ENCODE data around the gene SIDT2. TPM values are rescaled to one million over a fixed set of nuclear protein-coding genes. Genes with fewer than 3 reads are reported as not detected.

Gene SIDT2
- polyA plus RNA-seq, 1 donor from 2014 or later, result 11.1 TPM

DNA sequence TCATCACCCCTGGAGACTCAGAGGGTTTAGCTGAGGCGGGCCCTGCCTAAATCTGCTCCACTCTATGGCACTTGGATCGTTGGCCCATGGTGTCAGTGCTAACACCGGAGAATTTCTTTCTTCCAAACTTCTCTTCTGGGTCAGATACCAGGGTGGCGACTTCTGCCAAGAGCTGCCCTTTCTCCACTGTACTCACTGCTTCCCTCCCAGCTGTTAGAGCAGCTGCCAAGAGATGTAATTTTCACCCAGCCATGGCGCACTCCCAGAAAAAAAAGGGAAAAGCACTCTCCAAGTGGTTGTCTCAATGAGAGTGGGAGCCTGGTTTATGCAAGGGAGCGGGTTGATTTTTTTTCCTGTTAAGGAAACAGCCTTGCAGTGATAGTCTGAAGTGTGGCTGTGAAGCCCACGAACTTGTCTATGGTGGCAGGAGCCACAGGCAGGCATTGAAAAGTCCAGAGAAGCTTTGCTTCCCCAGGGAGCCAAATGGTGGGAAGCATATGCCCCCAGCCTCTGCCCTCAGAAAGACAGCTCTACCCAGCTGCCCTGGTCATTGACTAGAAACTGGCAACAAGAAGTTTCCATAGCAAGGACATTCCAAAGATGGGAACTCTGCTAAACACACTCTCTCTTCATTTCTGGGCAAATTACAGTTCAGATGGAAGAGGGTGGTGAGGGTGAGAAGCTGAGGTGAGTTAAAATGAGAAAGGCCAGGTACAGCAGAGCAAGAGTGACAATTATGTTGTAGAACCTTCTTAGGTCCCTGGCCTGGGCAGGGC lies 42.6 kb downstream of the SIDT2 start:
- no peak for TF ChIP-seq MXI1 (conservative IDR thresholded peaks at IDR 0.05; ENCODE audit: poor library complexity, severe bottlenecking)
- no peak for TF ChIP-seq RAD21 (conservative IDR thresholded peaks at IDR 0.05)
- H3K79me2 ChIP-seq (replicated peaks; ENCODE audit: insufficient read depth, low read length), result no peaks in the 10 kb centered on the region
- no peak overlapping the region for H3K4me3 ChIP-seq (ENCODE audit: low read length)
- no peaks in the 10 kb centered on the region for H3K36me3 ChIP-seq (ENCODE audit: insufficient read depth, low read length)
- no peaks in the 10 kb centered on the region for H3F3A ChIP-seq (ENCODE audit: insufficient read depth, low read length, poor library complexity, severe bottlenecking)
- no peaks in the 10 kb centered on the region for H4K20me1 ChIP-seq (ENCODE audit: insufficient read depth)
- no peaks in the 10 kb centered on the region for H3K9me3 ChIP-seq (ENCODE audit: low read length)
- H3K9ac ChIP-seq (ENCODE audit: low read length), result no peak overlapping the region
- H3K4me2 ChIP-seq (ENCODE audit: low read length), result no peak overlapping the region
- H3K9me2 ChIP-seq (ENCODE audit: insufficient read depth, low read length), result no peaks in the 10 kb centered on the region
- H3K27me3 ChIP-seq (ENCODE audit: insufficient read depth, low read depth, low read length), result no peaks in the 10 kb centered on the region
- H3K27ac ChIP-seq (ENCODE audit: low read length), result no peak overlapping the region
- no peak overlapping the region for H2AFZ ChIP-seq (ENCODE audit: low read depth, low read length)

DNA sequence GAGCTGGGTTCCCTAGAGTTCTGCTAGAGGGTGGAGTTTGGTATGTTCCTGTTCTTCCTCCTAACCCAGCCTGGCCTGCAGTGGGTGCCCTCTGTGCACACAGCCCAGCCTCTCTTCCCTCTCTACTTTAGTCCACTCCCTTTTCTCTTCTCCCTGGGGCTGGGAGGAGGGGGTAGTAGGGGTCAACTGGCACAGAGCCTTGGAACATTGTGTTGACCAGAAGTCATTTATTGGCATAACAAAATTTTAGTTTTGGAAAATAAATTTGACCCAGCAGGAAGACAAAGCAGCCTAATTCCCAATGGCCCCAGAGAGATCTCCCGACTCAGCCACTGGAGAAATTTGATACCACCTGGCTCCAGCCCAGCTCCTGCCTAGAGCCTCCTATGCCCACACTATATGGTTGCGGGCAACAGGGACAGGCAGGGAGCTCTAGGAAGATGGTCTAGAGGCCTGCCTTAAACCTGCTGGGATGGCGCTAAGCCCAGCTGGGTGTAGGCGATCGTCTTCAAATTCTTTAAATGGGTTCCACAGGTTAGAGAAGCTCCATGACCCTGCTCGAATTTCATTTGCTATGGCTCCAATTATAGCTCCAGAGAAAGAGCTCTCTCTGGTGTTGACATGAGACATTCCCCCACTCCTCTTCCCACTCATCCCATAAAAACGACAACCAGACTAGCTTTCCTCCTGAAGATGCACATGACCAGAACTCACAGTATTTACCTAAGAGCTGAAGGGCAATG lies 43.4 kb downstream of the SIDT2 start:
- TF ChIP-seq, protein P1, sequence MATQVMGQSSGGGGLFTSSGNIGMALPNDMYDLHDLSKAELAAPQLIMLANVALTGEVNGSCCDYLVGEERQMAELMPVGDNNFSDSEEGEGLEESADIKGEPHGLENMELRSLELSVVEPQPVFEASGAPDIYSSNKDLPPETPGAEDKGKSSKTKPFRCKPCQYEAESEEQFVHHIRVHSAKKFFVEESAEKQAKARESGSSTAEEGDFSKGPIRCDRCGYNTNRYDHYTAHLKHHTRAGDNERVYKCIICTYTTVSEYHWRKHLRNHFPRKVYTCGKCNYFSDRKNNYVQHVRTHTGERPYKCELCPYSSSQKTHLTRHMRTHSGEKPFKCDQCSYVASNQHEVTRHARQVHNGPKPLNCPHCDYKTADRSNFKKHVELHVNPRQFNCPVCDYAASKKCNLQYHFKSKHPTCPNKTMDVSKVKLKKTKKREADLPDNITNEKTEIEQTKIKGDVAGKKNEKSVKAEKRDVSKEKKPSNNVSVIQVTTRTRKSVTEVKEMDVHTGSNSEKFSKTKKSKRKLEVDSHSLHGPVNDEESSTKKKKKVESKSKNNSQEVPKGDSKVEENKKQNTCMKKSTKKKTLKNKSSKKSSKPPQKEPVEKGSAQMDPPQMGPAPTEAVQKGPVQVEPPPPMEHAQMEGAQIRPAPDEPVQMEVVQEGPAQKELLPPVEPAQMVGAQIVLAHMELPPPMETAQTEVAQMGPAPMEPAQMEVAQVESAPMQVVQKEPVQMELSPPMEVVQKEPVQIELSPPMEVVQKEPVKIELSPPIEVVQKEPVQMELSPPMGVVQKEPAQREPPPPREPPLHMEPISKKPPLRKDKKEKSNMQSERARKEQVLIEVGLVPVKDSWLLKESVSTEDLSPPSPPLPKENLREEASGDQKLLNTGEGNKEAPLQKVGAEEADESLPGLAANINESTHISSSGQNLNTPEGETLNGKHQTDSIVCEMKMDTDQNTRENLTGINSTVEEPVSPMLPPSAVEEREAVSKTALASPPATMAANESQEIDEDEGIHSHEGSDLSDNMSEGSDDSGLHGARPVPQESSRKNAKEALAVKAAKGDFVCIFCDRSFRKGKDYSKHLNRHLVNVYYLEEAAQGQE (IDR thresholded peaks at IDR 0.05; ENCODE audit: borderline replicate concordance), result no peak
- no peak for TF ChIP-seq RAD21 (conservative IDR thresholded peaks at IDR 0.05)
- Histone ChIP-seq H3K27ac (ENCODE audit: low read length) (no peak overlapping the region), H3K9me3 (ENCODE audit: low read length) (no peaks in the 10 kb centered on the region), H3K36me3 (ENCODE audit: insufficient read depth, low read length) (no peaks in the 10 kb centered on the region), H3K9ac (ENCODE audit: low read length) (no peak overlapping the region), H3F3A (ENCODE audit: insufficient read depth, low read length, poor library complexity, severe bottlenecking) (no peaks in the 10 kb centered on the region), H4K20me1 (ENCODE audit: insufficient read depth) (no peaks in the 10 kb centered on the region), H3K4me2 (ENCODE audit: low read length) (no peak overlapping the region), H3K27me3 (ENCODE audit: insufficient read depth, low read depth, low read length) (no peaks in the 10 kb centered on the region), H3K9me2 (ENCODE audit: insufficient read depth, low read length) (no peaks in the 10 kb centered on the region), H3K4me3 (ENCODE audit: low read length) (no peak overlapping the region), H2AFZ (ENCODE audit: low read depth, low read length) (no peak overlapping the region), H3K79me2 (replicated peaks; ENCODE audit: insufficient read depth, low read length) (no peaks in the 10 kb centered on the region)

DNA sequence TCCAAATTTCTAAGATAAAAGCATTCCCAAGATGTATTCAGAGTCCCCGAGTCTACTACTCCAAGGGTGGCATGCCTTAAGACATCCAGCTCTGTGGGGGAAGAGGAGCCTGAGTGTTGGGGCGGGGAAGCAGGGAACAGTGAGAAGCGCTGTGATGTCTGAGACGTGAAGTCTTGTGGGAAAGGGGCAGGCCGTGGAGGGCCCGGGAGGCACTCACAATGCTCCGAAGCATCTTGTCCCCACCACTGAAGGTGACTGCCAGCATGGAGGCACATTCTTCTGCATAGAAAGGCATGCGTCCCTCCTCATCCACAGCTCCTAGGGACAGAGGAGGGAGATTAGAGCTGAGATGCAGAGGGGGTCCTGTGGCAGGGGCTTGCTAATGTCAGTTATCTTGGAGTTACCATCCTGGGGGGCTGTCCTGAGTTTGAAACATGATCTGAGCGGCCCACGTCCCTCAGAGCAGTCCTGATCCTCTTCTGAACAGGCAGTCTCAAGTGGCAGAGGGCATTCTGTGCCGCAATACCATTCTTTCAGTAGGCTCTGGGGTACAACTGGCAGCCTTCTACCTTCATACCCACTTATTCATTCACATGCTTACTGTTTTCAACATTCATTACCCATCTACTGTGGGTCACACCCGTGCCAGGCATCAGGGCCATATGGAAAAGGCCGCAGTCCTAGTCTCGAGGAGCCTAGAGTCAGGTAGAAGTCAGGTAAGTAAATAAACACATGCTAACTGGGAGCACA lies 44.6 kb downstream of the SIDT2 start:
- no peaks in the 10 kb centered on the region for H3F3A ChIP-seq (ENCODE audit: insufficient read depth, low read length, poor library complexity, severe bottlenecking)
- TF ChIP-seq TAF1 (IDR thresholded peaks at IDR 0.05; ENCODE audit: low read depth), result no peak
- TF ChIP-seq EP300 (conservative IDR thresholded peaks at IDR 0.05; ENCODE audit: poor library complexity, severe bottlenecking), result no peak
- TF ChIP-seq, protein P1 (IDR thresholded peaks at IDR 0.05; ENCODE audit: borderline replicate concordance), result no peak
- TF ChIP-seq, protein P2, sequence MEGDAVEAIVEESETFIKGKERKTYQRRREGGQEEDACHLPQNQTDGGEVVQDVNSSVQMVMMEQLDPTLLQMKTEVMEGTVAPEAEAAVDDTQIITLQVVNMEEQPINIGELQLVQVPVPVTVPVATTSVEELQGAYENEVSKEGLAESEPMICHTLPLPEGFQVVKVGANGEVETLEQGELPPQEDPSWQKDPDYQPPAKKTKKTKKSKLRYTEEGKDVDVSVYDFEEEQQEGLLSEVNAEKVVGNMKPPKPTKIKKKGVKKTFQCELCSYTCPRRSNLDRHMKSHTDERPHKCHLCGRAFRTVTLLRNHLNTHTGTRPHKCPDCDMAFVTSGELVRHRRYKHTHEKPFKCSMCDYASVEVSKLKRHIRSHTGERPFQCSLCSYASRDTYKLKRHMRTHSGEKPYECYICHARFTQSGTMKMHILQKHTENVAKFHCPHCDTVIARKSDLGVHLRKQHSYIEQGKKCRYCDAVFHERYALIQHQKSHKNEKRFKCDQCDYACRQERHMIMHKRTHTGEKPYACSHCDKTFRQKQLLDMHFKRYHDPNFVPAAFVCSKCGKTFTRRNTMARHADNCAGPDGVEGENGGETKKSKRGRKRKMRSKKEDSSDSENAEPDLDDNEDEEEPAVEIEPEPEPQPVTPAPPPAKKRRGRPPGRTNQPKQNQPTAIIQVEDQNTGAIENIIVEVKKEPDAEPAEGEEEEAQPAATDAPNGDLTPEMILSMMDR (IDR thresholded peaks at IDR 0.05; ENCODE audit: poor library complexity, severe bottlenecking), result no peak
- TF ChIP-seq SMC3 (conservative IDR thresholded peaks at IDR 0.05; ENCODE audit: poor library complexity), result no peak
- no peaks in the 10 kb centered on the region for H3K9me3 ChIP-seq (ENCODE audit: low read length)
- no peaks in the 10 kb centered on the region for H3K27me3 ChIP-seq (ENCODE audit: insufficient read depth, low read depth, low read length)
- H3K4me2 ChIP-seq (ENCODE audit: low read length), result no peak overlapping the region
- H3K9me2 ChIP-seq (ENCODE audit: insufficient read depth, low read length), result no peaks in the 10 kb centered on the region
- H3K36me3 ChIP-seq (ENCODE audit: insufficient read depth, low read length), result no peaks in the 10 kb centered on the region
- H3K79me2 ChIP-seq (replicated peaks; ENCODE audit: insufficient read depth, low read length), result no peaks in the 10 kb centered on the region
- H4K20me1 ChIP-seq (ENCODE audit: insufficient read depth), result no peaks in the 10 kb centered on the region
- H3K4me3 ChIP-seq (ENCODE audit: low read length), result no peak overlapping the region
- H3K9ac ChIP-seq (ENCODE audit: low read length), result no peak overlapping the region
- no peak overlapping the region for H3K27ac ChIP-seq (ENCODE audit: low read length)
- H2AFZ ChIP-seq (ENCODE audit: low read depth, low read length), result no peak overlapping the region

Measured in neural cell (in vitro differentiated cells).